Measurements from ENCODE around the gene GLRA2.

GRCh38 chrX:14630733-14631132 is 101.4 kb downstream of the GLRA2 start:
- TF ChIP-seq EZH2phosphoT487 (IDR thresholded peaks at IDR 0.05; ENCODE audit: insufficient read depth, low read depth), result no peak
- TF ChIP-seq EZH2 (IDR thresholded peaks at IDR 0.05; ENCODE audit: insufficient read depth, poor library complexity, severe bottlenecking), result no peak
